WTC11 (cell line): ENCODE results near the gene GTF3C2. TPM values are rescaled to one million over a fixed set of nuclear protein-coding genes. Genes with fewer than 3 reads are reported as not detected.

Experiments used
- ATAC-seq: fragments of 200-7000 bp; cut with Tn5 transposase; 2 replicates; pipeline ENCODE4 v1.10.0; 2021; ENCODE audit warnings: mild to moderate bottlenecking, moderate library complexity
- CTCF ChIA-PET: fragments of 300-600 bp; sonication (Branson Sonifier 250); formaldehyde crosslinking; loops from one replicate; lab custom pipeline; 2021; ENCODE audit warnings: antibody characterized with exemption; lab: Charles Lee
- POLR2A ChIA-PET: fragments of 350-600 bp; sonication (Branson Sonifier 250); formaldehyde crosslinking; loops from one replicate; lab custom pipeline; 2021; ENCODE audit warnings: antibody characterized with exemption; lab: Charles Lee
- DNase-seq: peaks from one replicate; pipeline ENCODE4 v3.0.0; 2021; ENCODE audit warnings: low spot score
- H3K27ac Mint-ChIP-seq: 2 replicates; pipeline ENCODE4 v1.8.0; 2021; ENCODE audit warnings: mixed read lengths
- H3K27me3 Mint-ChIP-seq: 2 replicates; pipeline ENCODE4 v1.8.0; 2021; ENCODE audit warnings: low read depth, mild to moderate bottlenecking, moderate library complexity, mixed read lengths
- H3K36me3 Mint-ChIP-seq: 2 replicates; pipeline ENCODE4 v1.8.0; 2021; ENCODE audit warnings: mixed read lengths
- H3K4me1 Mint-ChIP-seq: 2 replicates; pipeline ENCODE4 v1.8.0; 2022; ENCODE audit warnings: mixed read lengths
- H3K4me3 Mint-ChIP-seq: 2 replicates; pipeline ENCODE4 v1.8.0; 2021; ENCODE audit warnings: mild to moderate bottlenecking, moderate library complexity, mixed read lengths
- H3K9me3 Mint-ChIP-seq: 2 replicates; pipeline ENCODE4 v1.8.0; 2021; ENCODE audit warnings: mixed read lengths
- ATF1 ChIP-seq: sonication (generic); formaldehyde crosslinking; IDR thresholded peaks from 2 replicates; pipeline ENCODE4 v1.8.1; 2023; ENCODE audit warnings: mild to moderate bottlenecking, moderate library complexity, missing genetic modification reagents
- ATF3 ChIP-seq: sonication (generic); formaldehyde crosslinking; conservative IDR thresholded peaks from 2 replicates; pipeline ENCODE4 v1.8.1; 2022; ENCODE audit warnings: mild to moderate bottlenecking, missing genetic modification reagents
- ATF6 ChIP-seq: sonication (generic); formaldehyde crosslinking; IDR thresholded peaks from 2 replicates; pipeline ENCODE4 v1.8.1; 2023; ENCODE audit warnings: mild to moderate bottlenecking, missing genetic modification reagents
- CDX4 ChIP-seq: fragments of 250-450 bp; sonication (Bioruptor Pico); IDR thresholded peaks from 2 replicates; pipeline ENCODE4 v1.9.0; 2021; ENCODE audit warnings: moderate library complexity, mild to moderate bottlenecking, inconsistent platforms, borderline replicate concordance
- FOXJ3 ChIP-seq: sonication (generic); formaldehyde crosslinking; IDR thresholded peaks from 2 replicates; pipeline ENCODE4 v1.9.0; 2021; ENCODE audit warnings: missing genetic modification reagents, mild to moderate bottlenecking, borderline replicate concordance
- IRF1 ChIP-seq: sonication (generic); formaldehyde crosslinking; IDR thresholded peaks from 2 replicates; pipeline ENCODE4 v1.8.0; 2023; ENCODE audit warnings: missing genetic modification reagents
- NFYB ChIP-seq: sonication (generic); formaldehyde crosslinking; conservative IDR thresholded peaks from 2 replicates; pipeline ENCODE4 v1.8.0; 2022; ENCODE audit warnings: low read depth, missing genetic modification reagents
- PREB ChIP-seq: sonication (generic); formaldehyde crosslinking; IDR thresholded peaks from 2 replicates; pipeline ENCODE4 v1.8.1; 2022; ENCODE audit warnings: mild to moderate bottlenecking, missing genetic modification reagents, moderate library complexity, borderline replicate concordance
- RELA ChIP-seq: sonication (generic); formaldehyde crosslinking; IDR thresholded peaks from 2 replicates; pipeline ENCODE4 v1.8.1; 2022; ENCODE audit warnings: missing genetic modification reagents, mild to moderate bottlenecking, borderline replicate concordance
- TP53 ChIP-seq: sonication (generic); formaldehyde crosslinking; IDR thresholded peaks from 2 replicates; pipeline ENCODE4 v1.8.1; 2023; ENCODE audit warnings: mild to moderate bottlenecking, missing genetic modification reagents
- USF1 ChIP-seq: sonication (generic); formaldehyde crosslinking; IDR thresholded peaks from 2 replicates; pipeline ENCODE4 v1.8.0; 2022; ENCODE audit warnings: mild to moderate bottlenecking, missing genetic modification reagents
- USF2 ChIP-seq: sonication (generic); formaldehyde crosslinking; IDR thresholded peaks from 2 replicates; pipeline ENCODE4 v1.8.1; 2023; ENCODE audit warnings: mild to moderate bottlenecking, missing genetic modification reagents, moderate library complexity
- ZBTB21 ChIP-seq: sonication (generic); formaldehyde crosslinking; IDR thresholded peaks from 2 replicates; pipeline ENCODE4 v1.8.1; 2023; ENCODE audit warnings: mild to moderate bottlenecking, missing genetic modification reagents, borderline replicate concordance
- ZNF219 ChIP-seq: sonication (generic); formaldehyde crosslinking; IDR thresholded peaks from 2 replicates; pipeline ENCODE4 v1.8.0; 2023; ENCODE audit warnings: missing genetic modification reagents, mild to moderate bottlenecking, borderline replicate concordance
- ZNF281 ChIP-seq: sonication (generic); formaldehyde crosslinking; IDR thresholded peaks from 2 replicates; pipeline ENCODE4 v1.8.0; 2023; ENCODE audit warnings: mild to moderate bottlenecking, missing genetic modification reagents
- ZNF317 ChIP-seq: sonication (generic); formaldehyde crosslinking; IDR thresholded peaks from 2 replicates; pipeline ENCODE4 v1.8.1; 2023; ENCODE audit warnings: low read depth, mild to moderate bottlenecking, moderate library complexity, missing genetic modification reagents, borderline replicate concordance
- ZNF416 ChIP-seq: fragments of 250-450 bp; sonication (Bioruptor Pico); IDR thresholded peaks from 2 replicates; pipeline ENCODE4 v1.9.0; 2021; ENCODE audit warnings: mild to moderate bottlenecking, inconsistent platforms
- ZNF423 ChIP-seq: fragments of 250-450 bp; sonication (Bioruptor Pico); IDR thresholded peaks from 2 replicates; pipeline ENCODE4 v2.1.2; 2022; ENCODE audit warnings: mild to moderate bottlenecking, moderate library complexity
- ZSCAN18 ChIP-seq: fragments of 250-450 bp; sonication (Bioruptor Pico); IDR thresholded peaks from 2 replicates; pipeline ENCODE4 v2.1.2; 2022; ENCODE audit warnings: mild to moderate bottlenecking, moderate library complexity
- total RNA-seq: library from RNA; stranded (reverse); gene quantifications from 3 replicates; pipeline ENCODE4 v1.2.3, GENCODE V29; 2021

The GTF3C2 gene
- total RNA-seq, 1 experiment from 2014 or later, result 123 TPM

- peak; percentile 65; the same call in 1 of the 2 replicates for TF ChIP-seq PREB
- peak; percentile 71; the same call in 1 of the 2 replicates for TF ChIP-seq USF1 (CRISPR knock-in tag)
- peak; percentile 54; the same call in 1 of the 2 replicates for TF ChIP-seq ZNF219 (CRISPR knock-in tag)
- TF ChIP-seq FOXJ3 (CRISPR knock-in tag), result no peak
- TF ChIP-seq ZNF281 (CRISPR knock-in tag), result peak; percentile 83; the same call in 1 of the 2 replicates
- no peak for TF ChIP-seq ZSCAN18 (CRISPR knock-in tag)
- TF ChIP-seq, all 79 proteins: peak for 31
These were observed 48.1 kb downstream of the GTF3C2 start, which contains the start of gene UCN (continued) for GRCh38 chr2:27308359-27308881.

GRCh38 chr2:27307545-27308358, 48.8 kb downstream of the GTF3C2 start:
- Mint-ChIP-seq H3K27ac (no peak overlapping the region), H3K36me3 (peaks cover 6% of the 10 kb centered on the region), H3K27me3 (peaks cover 53% of the 10 kb centered on the region), H3K4me3 (peak overlapping the region; percentile 62), H3K4me1 (peaks cover 6% of the 10 kb centered on the region; the same call in 1 of the 2 replicates), H3K9me3 (no peaks in the 10 kb centered on the region)
- ATAC-seq, result peak; percentile 45
- peak; percentile 30 for DNase-seq
- POLR2A ChIA-PET, result interaction anchor here (0.8 to 1.2 kb wide), 3 partner anchors 15 to 185 kb away, joined by 3 to 4 read pairs (median 4); partner anchors contain the start of genes GTF3C2 and MPV17
- CTCF ChIA-PET, result interaction anchor here (0.6 to 1.8 kb wide), 10 partner anchors 13 to 243 kb away, joined by 3 to 13 read pairs (median 6); partner anchors contain the start of genes MPV17, SLC30A3 and TRIM54
- 0 out of 2 replicates have a peak, but pooled peaks have one; percentile 3 for TF ChIP-seq TP53 (CRISPR knock-in tag)
- no peak for TF ChIP-seq ATF6 (CRISPR knock-in tag)
- no peak for TF ChIP-seq IRF1 (CRISPR knock-in tag)
- TF ChIP-seq ZNF219 (CRISPR knock-in tag), result no peak
- no peak for TF ChIP-seq ZNF416 (CRISPR knock-in tag)
- TF ChIP-seq ZNF423, result no peak
- TF ChIP-seq FOXJ3 (CRISPR knock-in tag), result no peak
- TF ChIP-seq ATF1 (CRISPR knock-in tag), result 0 out of 2 replicates have a peak, but pooled peaks have one; percentile 49
- no peak for TF ChIP-seq ZNF317 (CRISPR knock-in tag)
- TF ChIP-seq RELA, result peak; percentile 2; the same call in 1 of the 2 replicates
- no peak for TF ChIP-seq NFYB (CRISPR knock-in tag)
- no peak for TF ChIP-seq CDX4 (CRISPR knock-in tag)
- no peak for TF ChIP-seq ATF3 (CRISPR knock-in tag)
- TF ChIP-seq ZBTB21 (CRISPR knock-in tag), result no peak
- no peak for TF ChIP-seq USF2 (CRISPR knock-in tag)
- TF ChIP-seq PREB, result no peak
